Parathyroid adenoma (tissue), 2 donors: ENCODE results near the gene MED16.

Source experiments
- H2AFZ ChIP-seq: fragments of 300-600 bp; sonication (generic); one replicate; pipeline ENCODE4 v1.7.0; 2017; ENCODE audit warnings: antibody characterized with exemption, mild to moderate bottlenecking
- H3K27ac ChIP-seq: fragments of 300-600 bp; sonication (generic); one replicate; pipeline ENCODE4 v1.7.0; 2017
- H3K27me3 ChIP-seq: fragments of 300-600 bp; sonication (generic); one replicate; pipeline ENCODE4 v1.7.0; 2017; ENCODE audit warnings: low read length; ENCODE audit not compliant: control insufficient read depth, insufficient read depth
- H3K36me3 ChIP-seq: fragments of 300-600 bp; sonication (generic); one replicate; pipeline ENCODE4 v1.7.0; 2017; ENCODE audit warnings: low read length; ENCODE audit not compliant: control insufficient read depth, insufficient read depth
- H3K4me1 ChIP-seq: fragments of 300-600 bp; sonication (generic); one replicate; pipeline ENCODE4 v1.7.0; 2017; ENCODE audit warnings: control low read depth
- H3K4me2 ChIP-seq: fragments of 300-600 bp; sonication (generic); one replicate; pipeline ENCODE4 v1.7.0; 2017; ENCODE audit warnings: low read length
- H3K4me3 ChIP-seq: fragments of 300-600 bp; sonication (generic); one replicate; pipeline ENCODE4 v1.7.0; 2017; ENCODE audit warnings: low read depth, low read length
- H3K79me2 ChIP-seq: fragments of 300-600 bp; sonication (generic); one replicate; pipeline ENCODE4 v1.7.0; 2017; ENCODE audit warnings: control low read depth
- H3K9ac ChIP-seq: fragments of 300-600 bp; sonication (generic); one replicate; pipeline ENCODE4 v1.7.0; 2017; ENCODE audit warnings: mild to moderate bottlenecking
- H3K9me3 ChIP-seq: fragments of 300-600 bp; sonication (generic); one replicate; pipeline ENCODE4 v1.7.0; 2017; ENCODE audit warnings: low read length; ENCODE audit not compliant: control insufficient read depth
- CTCF ChIP-seq: fragments of 300-600 bp; sonication (generic); IDR thresholded peaks from one replicate; pipeline ENCODE4 v1.7.0; 2017; ENCODE audit warnings: antibody characterized with exemption, mild to moderate bottlenecking
- donor health status: primary hyperparathyroidism.

Gene MED16

GRCh38 chr19:902446-903226 lies 9.6 kb upstream of the MED16 start:
- Histone ChIP-seq H3K79me2 (no peaks in the 10 kb centered on the region), H3K4me1 (no peaks in the 10 kb centered on the region), H3K27me3 (no peaks in the 10 kb centered on the region), H3K36me3 (no peaks in the 10 kb centered on the region), H3K9me3 (no peaks in the 10 kb centered on the region), H2AFZ (no peak overlapping the region), H3K9ac (no peak overlapping the region), H3K4me3 (no peak overlapping the region), H3K4me2 (no peak overlapping the region), H3K27ac (no peak overlapping the region)
- TF ChIP-seq CTCF = no peak

DNA sequence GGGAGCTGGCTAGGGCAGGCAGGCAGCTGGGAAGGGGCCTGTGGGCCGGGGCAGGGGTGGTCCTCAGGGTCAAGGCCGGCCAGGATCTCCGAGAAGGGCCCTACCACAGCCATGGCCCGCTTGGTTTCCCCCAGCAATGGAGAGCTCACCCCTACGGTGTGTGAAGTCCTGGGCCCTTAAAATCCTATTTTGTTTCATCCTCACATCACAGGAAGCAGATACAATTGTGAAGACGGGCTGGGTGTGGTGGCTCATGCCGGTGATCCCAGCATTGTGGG lies 9.0 kb upstream of the MED16 start:
- TF ChIP-seq CTCF = no peak
- H3K36me3 ChIP-seq = no peaks in the 10 kb centered on the region

DNA sequence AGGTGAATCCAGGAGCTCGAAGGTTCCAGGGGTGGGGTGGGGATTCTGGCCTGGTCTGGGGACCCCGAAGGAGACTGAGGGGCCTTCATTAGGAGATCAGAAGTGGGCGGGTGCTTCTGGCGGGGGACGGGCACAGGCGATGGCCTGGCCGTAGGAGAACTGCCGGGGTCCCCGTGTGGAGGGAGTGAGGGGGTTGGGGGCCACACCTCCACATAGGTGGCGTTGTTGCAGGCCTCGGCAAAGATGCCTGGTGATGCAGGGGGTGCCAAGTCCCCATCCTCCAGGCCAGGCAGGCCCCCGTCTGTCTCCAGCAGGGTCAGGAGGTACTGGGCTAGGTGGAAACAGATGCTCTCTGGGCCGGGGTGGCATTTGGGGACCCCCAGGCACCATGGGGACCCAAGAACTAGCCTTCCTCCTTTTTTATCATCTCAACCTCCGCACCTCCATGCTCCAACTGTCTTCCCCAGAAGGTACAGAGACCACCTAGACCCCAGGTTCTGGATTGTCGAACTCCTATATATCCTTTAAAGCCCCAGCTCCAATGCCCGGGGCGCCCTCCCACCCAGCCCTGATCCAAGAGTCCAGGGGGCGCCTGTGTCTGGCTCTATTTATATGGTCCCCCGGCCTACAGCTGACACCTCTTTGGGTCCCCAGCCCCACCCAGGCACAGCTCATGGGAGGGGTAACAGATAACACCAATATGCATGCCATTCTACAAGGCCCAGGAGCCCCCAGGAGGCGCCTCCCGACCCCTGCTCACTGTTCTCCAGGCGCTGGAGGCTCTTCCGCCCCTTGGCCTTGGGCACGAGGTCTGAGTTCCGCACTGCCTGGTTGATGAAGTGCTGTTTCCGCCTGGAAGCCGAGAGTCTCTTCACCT lies 8.5 kb upstream of the MED16 start:
- H3K9ac ChIP-seq = no peak overlapping the region

More for the DNA sequence above, 9.0 kb upstream of the MED16 start:
- H3K79me2 ChIP-seq = no peaks in the 10 kb centered on the region
- H2AFZ ChIP-seq = no peak overlapping the region
- H3K4me2 ChIP-seq = no peak overlapping the region
- no peaks in the 10 kb centered on the region for H3K9me3 ChIP-seq
- no peak overlapping the region for H3K9ac ChIP-seq
- H3K27ac ChIP-seq = no peak overlapping the region
- no peak overlapping the region for H3K4me3 ChIP-seq
- H3K27me3 ChIP-seq = no peaks in the 10 kb centered on the region
- H3K4me1 ChIP-seq = no peaks in the 10 kb centered on the region

DNA sequence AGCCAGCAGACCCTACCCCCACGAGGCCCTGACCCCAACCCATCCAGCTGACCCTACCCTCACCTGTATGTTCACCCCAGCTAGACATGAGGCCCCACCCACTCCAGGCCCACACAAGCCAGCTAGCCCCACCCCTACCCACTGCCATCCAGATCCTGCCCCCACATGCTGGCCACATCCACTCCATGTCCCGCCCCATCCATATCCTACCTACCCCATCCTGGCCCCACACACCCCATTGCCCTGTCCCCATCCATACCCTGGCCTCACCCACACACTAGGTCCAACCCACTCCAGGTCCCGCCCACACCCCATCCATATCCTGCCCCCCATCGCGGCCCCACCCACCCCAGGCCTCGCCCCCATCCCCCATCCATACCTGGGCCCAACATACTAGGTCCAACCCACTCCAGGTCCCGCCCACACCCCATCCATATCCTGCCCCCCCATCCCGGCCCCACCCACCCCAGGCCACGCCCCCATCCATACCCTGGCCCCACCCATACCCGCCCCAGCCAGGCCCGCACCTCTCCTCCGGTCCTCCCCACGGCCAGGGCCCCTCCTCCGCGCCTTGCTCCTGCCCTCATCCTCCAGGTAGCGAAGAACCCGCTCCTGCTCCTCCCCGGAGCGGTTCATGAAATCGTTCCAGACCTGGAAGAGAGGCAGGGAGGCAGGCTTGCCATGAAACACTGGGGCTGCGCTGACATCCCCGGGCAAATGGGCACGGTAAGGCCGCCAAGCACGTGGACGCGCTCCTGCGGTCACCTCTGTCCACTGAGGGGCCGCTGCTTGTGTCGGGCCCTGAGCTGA lies 7.5 kb upstream of the MED16 start:
- Histone ChIP-seq H3K79me2 (no peaks in the 10 kb centered on the region), H3K4me3 (no peak overlapping the region), H3K27me3 (no peaks in the 10 kb centered on the region), H3K4me2 (no peak overlapping the region), H3K9ac (no peak overlapping the region), H3K36me3 (no peaks in the 10 kb centered on the region), H3K27ac (no peak overlapping the region), H2AFZ (no peak overlapping the region), H3K9me3 (no peaks in the 10 kb centered on the region), H3K4me1 (no peaks in the 10 kb centered on the region)
- no peak for TF ChIP-seq CTCF

More for the DNA sequence above, 8.5 kb upstream of the MED16 start:
- no peaks in the 10 kb centered on the region for H3K4me1 ChIP-seq
- H3K27me3 ChIP-seq = no peaks in the 10 kb centered on the region
- no peak overlapping the region for H3K4me3 ChIP-seq
- no peaks in the 10 kb centered on the region for H3K9me3 ChIP-seq
- no peak overlapping the region for H3K27ac ChIP-seq
- H3K36me3 ChIP-seq = no peaks in the 10 kb centered on the region
- no peak overlapping the region for H3K4me2 ChIP-seq
- no peaks in the 10 kb centered on the region for H3K79me2 ChIP-seq
- no peak for TF ChIP-seq CTCF
- H2AFZ ChIP-seq = no peak overlapping the region
